A549 (cell line): Measurements from ENCODE around the gene PIK3R2.

Experiments
- CEBPB ChIP-seq, 2 experiments: fragments of >200 bp in 1 of 2; sonication (Bioruptor Twin) in 1 of 2; formaldehyde crosslinking in 1 of 2; IDR thresholded peaks; 2 replicates each; pipeline ENCODE4 v1.6.1; 2012 to 2016
- CTCF ChIP-seq: fragments of >200 bp; sonication (Bioruptor Twin); formaldehyde crosslinking; IDR thresholded peaks from 3 replicates; pipeline ENCODE4 v1.5.1; 2016
- HOXB5 ChIP-seq: fragments of 250-450 bp; sonication (Bioruptor Pico); IDR thresholded peaks from 2 replicates; pipeline ENCODE4 v1.5.0; 2020; ENCODE audit warnings: mild to moderate bottlenecking, moderate library complexity
- JUNB ChIP-seq: fragments of >200 bp; sonication (Bioruptor Twin); formaldehyde crosslinking; IDR thresholded peaks from 2 replicates; pipeline ENCODE4 v1.6.1; 2016
- MAX ChIP-seq: IDR thresholded peaks from 2 replicates; pipeline ENCODE4 v1.6.1; 2012
- PBX3 ChIP-seq: IDR thresholded peaks from 2 replicates; pipeline ENCODE4 v1.6.1; 2012
- POLR2A ChIP-seq: IDR thresholded peaks from 2 replicates; pipeline ENCODE4 v1.6.1; 2012; ENCODE audit warnings: mild to moderate bottlenecking, low read length
- RCOR1 ChIP-seq: fragments of 150-350 bp; IDR thresholded peaks from 2 replicates; pipeline ENCODE4 v1.6.1; 2014; ENCODE audit warnings: antibody characterized with exemption, low read length, low read depth

GRCh38 chr19:18211683-18212082, 58.7 kb downstream of the PIK3R2 start:
- TF ChIP-seq RCOR1 (no peak), HOXB5 (CRISPR knock-in tag) (no peak), POLR2A (no peak), MAX (no peak), PBX3 (no peak), CTCF (no peak), JUNB (no peak), CEBPB (IDR thresholded peaks at IDR 0.05) (no peak)
